GM18498 (cell line): ENCODE data around the gene CFAP73.
"Not testable (repeated sequence)": the region's sequence is repeated elsewhere in the genome, so short reads cannot be mapped to it uniquely, and the experiment has no call there.

Source experiments
- ATAC-seq: cut with Tn5 transposase; IDR thresholded peaks from one replicate; pipeline ENCODE4 v1.9.1; 2021; ENCODE audit warnings: mild to moderate bottlenecking, moderate library complexity; ENCODE audit not compliant: unreplicated experiment

CFAP73 gene

GRCh38 chr12:113149361-113150150, at the start of gene CFAP73:
Gene CFAP73 (plus strand): TSS chr12:113149724. CDS start chr12:113149858, 134 bp downstream.
- no peak for ATAC-seq

- no peak for ATAC-seq
Observed at GRCh38 chr12:113099764-113100163, 49.8 kb upstream of the CFAP73 start.

DNA sequence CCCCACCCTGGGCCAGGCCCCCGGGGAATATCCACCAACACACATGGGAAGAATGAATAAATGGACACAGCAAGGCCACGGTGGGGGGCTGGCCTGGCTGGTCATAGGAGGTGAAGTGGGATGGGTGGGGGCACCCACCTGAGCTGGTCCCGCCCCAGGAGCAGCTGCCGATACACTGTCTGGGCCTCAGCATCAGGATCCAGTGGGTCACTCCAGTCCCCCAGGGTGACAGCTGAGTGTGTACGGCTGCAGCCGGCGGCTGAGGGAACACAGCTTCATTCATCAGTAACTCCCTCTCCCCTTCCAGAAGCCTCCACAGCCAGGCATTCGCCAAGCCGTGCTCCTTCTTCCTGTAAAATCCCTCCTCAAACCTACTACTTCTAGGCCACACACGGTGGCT, 47.8 kb upstream of the CFAP73 start:
- ATAC-seq = no peak

GRCh38 chr12:113102811-113103210, 46.7 kb upstream of the CFAP73 start:
- no peak for ATAC-seq

DNA sequence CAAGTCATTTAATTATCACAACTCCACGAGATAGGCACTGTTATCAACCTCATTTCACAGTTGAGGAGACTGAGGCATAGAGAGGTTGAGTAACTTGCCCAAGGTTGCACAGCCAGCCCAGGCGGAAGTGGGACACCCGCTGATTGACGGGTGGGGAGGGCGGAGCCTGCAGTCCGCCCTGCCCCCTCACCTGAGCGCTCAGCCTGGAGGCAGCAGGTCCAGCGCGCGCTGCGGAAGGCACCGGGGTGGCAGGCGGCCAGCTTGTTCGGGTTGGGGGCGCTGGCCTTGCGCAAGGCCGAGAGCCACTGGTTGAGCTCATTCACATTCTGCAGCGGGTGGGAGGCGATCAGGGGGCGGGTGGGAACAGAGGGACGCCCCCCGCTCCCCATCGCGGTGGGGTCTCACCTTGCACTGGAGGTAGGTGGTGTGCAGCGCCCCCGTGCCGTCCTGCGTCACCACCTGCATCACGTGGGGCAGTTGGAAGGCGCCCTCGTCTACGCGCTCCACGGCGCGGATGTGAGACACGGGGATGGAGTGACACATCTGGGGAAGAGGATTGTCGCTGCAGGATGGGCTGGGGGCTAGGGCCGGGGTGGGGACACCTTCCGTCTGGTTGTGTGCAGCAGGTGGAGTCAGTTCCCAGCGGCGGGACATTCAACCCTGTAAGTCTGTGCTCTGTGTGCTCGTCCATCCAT, 45.6 kb upstream of the CFAP73 start:
- no peak for ATAC-seq

DNA sequence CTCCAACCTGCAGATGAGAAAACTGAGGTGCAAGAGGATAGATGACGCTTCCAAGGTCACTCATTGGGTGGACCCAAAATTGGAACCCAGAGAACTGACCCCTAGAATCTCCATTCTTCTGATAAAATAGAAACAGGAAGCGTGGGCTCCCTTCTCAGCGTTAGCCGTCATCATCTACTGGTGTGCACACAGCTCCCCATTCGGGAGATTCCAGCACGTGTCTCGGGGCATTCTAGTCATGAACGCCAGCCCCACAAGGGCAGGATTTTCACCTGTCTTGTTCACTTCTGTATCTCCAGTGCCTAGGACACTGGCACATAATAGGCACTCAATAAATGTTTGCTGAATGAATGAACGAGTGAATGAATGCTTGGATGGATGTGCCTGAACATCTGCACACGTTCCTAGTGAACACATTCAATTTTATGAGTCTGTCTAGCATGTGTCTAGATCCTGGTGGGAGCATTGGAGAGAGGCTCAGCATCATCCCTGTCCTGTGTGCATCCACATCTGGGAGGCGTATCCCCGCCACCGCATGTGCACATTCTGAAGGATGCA, 44.5 kb upstream of the CFAP73 start:
- no peak for ATAC-seq

GRCh38 chr12:113105606-113106271, 43.8 kb upstream of the CFAP73 start:
- ATAC-seq = no peak

DNA sequence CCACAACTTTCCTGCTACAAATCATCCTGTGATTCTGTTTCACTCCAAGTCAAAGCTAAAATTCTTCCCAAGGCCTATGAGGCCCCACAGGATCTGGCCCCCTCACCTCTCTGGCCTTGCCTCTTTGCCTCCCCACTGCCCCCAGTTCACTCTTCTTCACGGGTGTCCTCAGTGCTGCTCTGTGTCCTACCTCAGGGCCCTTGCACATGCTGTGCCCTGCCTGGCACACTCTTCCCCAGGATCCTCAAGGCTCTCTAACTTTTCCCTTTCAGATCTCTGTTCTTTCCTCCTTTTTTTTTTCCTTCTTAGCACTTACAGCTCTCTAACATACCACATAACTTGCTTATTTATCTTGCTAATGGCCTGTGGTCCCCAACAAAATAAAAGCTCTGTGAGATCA, 43.2 kb upstream of the CFAP73 start:
- no peak for ATAC-seq

GRCh38 chr12:113108308-113108707, 41.2 kb upstream of the CFAP73 start:
- ATAC-seq = no peak

GRCh38 chr12:113109360-113109759, 40.2 kb upstream of the CFAP73 start:
- no peak for ATAC-seq

DNA sequence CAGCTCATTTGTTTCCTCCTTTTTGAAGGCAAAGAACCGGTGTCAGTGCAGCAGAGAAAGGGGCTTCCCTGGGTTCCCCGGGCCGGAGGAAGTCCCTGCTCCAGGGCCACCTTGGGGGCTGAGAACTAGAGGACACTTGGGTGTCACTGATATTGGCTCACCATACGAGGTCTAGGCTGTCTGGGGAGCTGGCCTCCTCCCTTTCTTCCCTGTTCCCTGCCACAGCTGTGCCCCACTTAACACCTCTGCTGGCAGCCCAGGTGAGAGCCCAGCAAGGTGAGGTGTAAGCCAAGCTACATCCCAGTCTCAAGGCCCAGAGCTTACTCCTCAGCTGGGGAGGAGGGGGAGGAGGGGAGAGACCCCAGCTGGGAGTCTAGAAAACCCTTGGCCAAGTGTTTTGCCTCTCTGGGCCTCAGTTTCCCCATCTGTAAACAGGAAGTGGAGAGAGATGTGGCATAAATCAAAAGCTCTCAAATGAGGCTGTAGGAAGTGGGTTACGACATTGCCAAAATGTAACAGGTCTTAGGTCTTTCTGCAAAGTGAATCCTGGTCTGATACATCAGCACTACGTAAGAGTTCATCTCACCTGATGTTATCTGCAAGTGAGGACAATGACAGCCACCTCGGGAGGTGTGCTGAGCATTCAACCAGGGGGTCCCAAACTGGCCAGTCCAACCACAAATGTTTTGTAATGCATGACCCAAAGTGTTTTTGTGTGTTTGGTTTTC, 39.5 kb upstream of the CFAP73 start:
- no peak for ATAC-seq

DNA sequence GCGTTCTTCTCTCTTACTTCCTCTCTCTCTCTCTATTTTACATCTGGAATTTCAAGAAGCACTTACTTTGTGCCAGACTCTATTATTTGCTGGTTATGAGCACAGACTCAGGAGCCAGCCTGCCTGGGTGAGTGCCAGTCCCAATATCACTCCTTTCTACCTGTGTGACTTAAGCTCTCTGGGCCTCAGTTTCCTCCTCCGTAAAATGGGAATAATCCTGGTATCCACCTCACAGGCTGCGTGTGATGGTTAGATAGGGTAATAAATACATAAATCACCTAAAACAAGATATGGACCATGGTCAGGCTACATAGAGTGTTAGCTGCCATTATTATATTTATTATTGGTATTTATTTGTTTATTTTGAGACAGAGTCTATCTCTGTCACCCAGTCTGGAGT, 38.3 kb upstream of the CFAP73 start:
- no peak for ATAC-seq

- no peak for ATAC-seq
Observed at GRCh38 chr12:113112043-113112899, 37.3 kb upstream of the CFAP73 start.

GRCh38 chr12:113113397-113113796, 36.1 kb upstream of the CFAP73 start:
- ATAC-seq = no peak

GRCh38 chr12:113114447-113115178, 34.9 kb upstream of the CFAP73 start:
- no peak for ATAC-seq

DNA sequence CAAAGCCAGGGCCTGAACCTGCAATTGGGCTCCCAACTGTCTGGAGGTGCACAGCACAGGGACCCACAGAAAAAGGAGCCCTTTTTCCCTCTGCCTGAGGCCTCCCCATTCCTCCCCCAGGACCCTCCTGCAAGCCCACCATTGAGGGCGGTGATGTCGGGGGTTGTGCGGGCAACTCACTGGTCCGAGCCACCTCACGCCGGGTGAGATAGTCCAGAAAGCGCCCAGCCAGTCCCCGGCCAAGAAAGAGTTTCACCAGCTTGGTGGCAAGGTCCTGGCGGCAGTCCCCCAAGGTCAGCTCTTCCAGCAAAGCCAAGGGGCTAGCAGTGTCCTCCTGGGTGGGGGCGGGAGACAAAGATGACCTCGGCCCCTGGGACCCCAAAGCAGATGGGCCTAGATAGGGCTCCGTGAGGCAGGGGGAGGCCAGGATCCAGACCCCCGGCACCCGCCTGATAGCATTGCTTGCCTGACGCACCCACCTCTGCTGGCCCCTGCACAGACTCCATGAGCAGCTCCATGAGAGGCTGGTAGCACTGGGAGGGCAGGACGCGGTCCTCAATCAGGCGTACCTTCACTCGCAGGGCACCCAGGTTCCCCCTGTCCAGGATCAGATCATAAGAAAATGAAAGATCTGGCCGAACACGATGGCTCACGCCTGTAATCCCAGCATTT, 33.9 kb upstream of the CFAP73 start:
- ATAC-seq = no peak

GRCh38 chr12:113116875-113117274, 32.6 kb upstream of the CFAP73 start:
- ATAC-seq = no peak

DNA sequence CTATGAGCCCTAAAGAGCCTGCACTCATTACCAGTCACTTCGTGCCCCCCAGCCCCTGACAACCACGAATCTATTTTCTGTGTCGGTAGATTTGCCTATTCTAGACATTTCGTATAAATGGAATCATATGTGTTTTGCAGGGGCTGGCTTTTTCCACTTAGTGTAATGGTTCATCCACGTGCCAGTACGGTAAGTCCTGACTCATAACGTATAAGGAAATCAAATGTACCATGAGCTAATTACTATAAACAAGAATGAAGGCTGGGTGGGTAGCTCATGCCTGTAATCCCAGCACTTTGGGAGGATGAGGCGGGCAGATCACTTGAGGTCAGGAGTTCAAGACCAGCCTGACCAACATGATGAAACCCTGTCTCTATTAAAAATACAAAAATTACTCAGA, 31.8 kb upstream of the CFAP73 start:
- ATAC-seq = not testable (repeated sequence)

GRCh38 chr12:113118142-113118541, 31.4 kb upstream of the CFAP73 start:
- ATAC-seq = no peak
